Measurements from ENCODE around the gene NLGN2.

The NLGN2 gene

DNA sequence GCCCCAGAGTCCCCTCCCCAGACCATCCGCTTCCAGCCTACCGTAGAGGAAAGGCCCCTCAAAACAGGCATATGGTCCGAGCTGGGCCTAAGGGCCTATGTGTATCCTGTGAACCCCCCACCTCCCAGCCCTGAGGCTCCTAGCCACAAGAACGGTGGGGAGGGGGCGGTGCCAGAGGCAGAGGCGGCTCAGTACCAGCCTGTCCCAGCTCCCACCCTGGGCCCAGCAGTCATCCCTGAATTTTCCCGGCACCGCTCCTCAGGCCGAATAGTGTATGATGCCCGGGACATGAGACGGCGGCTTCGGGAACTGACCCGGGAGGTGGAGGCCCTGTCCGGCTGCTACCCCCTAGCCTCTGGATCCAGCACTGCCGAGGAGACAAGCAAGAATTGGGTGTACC lies 13.5 kb downstream of the NLGN2 start:
- Histone ChIP-seq H3K4me3 (ENCODE audit: low read length) (no peak overlapping the region), H3K9me3 (ENCODE audit: control insufficient read depth, low read length) (no peaks in the 10 kb centered on the region), H3K9ac (ENCODE audit: low read length) (no peak overlapping the region), H3K27me3 (ENCODE audit: control insufficient read depth, insufficient read depth, low read length) (peaks cover 8% of the 10 kb centered on the region), H3K4me1 (ENCODE audit: control insufficient read depth, insufficient read depth, low read length) (no peaks in the 10 kb centered on the region), H3K36me3 (ENCODE audit: control insufficient read depth, insufficient read depth, low read length) (no peaks in the 10 kb centered on the region)

- no peaks in the 10 kb centered on the region for H3K36me3 ChIP-seq (ENCODE audit: control insufficient read depth, insufficient read depth, low read length)
- no peak overlapping the region for H3K4me3 ChIP-seq (ENCODE audit: low read length)
- H3K4me1 ChIP-seq (ENCODE audit: control insufficient read depth, insufficient read depth, low read length) = no peaks in the 10 kb centered on the region
- peaks cover 5% of the 10 kb centered on the region for H3K27me3 ChIP-seq (ENCODE audit: control insufficient read depth, insufficient read depth, low read length)
- H3K9ac ChIP-seq (ENCODE audit: low read length) = no peak overlapping the region
- H3K9me3 ChIP-seq (ENCODE audit: control insufficient read depth, low read length) = no peaks in the 10 kb centered on the region
Measured at GRCh38 chr17:7423679-7424078, 16.0 kb downstream of the NLGN2 start.

DNA sequence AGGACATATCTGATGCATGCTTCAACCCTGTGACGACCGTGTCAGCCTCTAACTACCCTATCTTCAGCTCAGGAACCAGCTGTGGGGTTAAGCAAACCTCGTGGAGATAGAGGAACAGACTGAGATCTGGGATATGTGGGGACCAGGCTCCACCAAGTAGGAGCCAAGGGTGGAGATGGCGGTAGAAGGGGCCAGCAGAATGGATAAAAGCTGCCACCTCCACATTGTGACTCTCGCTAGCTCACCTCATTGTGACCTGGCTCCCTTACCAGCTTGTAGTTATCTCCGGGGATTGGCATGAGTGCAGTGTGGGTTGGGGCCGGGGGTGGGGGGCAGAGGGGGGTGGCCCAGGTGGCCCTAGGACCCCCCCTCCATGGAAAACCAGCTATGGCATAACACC lies 17.7 kb downstream of the NLGN2 start, which contains the start of gene SPEM2:
SPEM2 (plus strand) TSS at position 301 of the 400 bp plus-strand sequence; CDS start at position 374, 73 bp downstream.
- Histone ChIP-seq H3K4me3 (ENCODE audit: low read length) (no peak within 1 kb of the TSS), H3K36me3 (ENCODE audit: control insufficient read depth, insufficient read depth, low read length) (no peaks in the 10 kb centered on the region), H3K4me1 (ENCODE audit: control insufficient read depth, insufficient read depth, low read length) (no peaks in the 10 kb centered on the region), H3K9ac (ENCODE audit: low read length) (no peak within 1 kb of the TSS), H3K9me3 (ENCODE audit: control insufficient read depth, low read length) (no peaks in the 10 kb centered on the region), H3K27me3 (ENCODE audit: control insufficient read depth, insufficient read depth, low read length) (peaks cover 2% of the 10 kb centered on the region)

DNA sequence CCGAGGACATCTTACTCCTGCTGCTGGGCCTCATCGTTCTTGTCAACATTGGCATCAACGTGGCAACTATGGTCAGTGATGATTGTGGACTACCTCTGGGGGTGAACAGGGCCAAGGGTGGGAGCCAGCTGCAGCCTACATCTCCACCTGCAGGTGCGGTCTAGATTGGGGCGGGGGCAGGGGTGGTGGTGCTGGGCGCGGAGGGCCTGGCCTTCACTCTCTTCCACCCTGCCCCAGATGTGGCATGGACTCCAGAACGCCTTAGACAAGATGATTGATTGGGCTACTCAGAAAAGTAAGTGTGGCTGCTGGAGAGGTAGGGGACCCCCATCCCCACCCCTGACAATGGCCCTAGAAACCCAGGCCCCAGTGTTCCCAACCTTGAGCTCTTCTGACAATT lies 18.1 kb downstream of the NLGN2 start:
- Histone ChIP-seq H3K36me3 (ENCODE audit: control insufficient read depth, insufficient read depth, low read length) (no peaks in the 10 kb centered on the region), H3K4me1 (ENCODE audit: control insufficient read depth, insufficient read depth, low read length) (no peaks in the 10 kb centered on the region), H3K27me3 (ENCODE audit: control insufficient read depth, insufficient read depth, low read length) (peaks cover 4% of the 10 kb centered on the region), H3K9me3 (ENCODE audit: control insufficient read depth, low read length) (no peaks in the 10 kb centered on the region), H3K4me3 (ENCODE audit: low read length) (no peak overlapping the region), H3K9ac (ENCODE audit: low read length) (no peak overlapping the region)

GRCh38 chr17:7426203-7426863 lies 18.7 kb downstream of the NLGN2 start:
- Histone ChIP-seq H3K36me3 (ENCODE audit: control insufficient read depth, insufficient read depth, low read length) (no peaks in the 10 kb centered on the region), H3K9ac (ENCODE audit: low read length) (no peak overlapping the region), H3K4me3 (ENCODE audit: low read length) (no peak overlapping the region), H3K27me3 (ENCODE audit: control insufficient read depth, insufficient read depth, low read length) (peaks cover 4% of the 10 kb centered on the region), H3K9me3 (ENCODE audit: control insufficient read depth, low read length) (no peaks in the 10 kb centered on the region), H3K4me1 (ENCODE audit: control insufficient read depth, insufficient read depth, low read length) (no peaks in the 10 kb centered on the region)

GRCh38 chr17:7426896-7427489 lies 19.3 kb downstream of the NLGN2 start:
- H3K4me3 ChIP-seq (ENCODE audit: low read length) = no peak overlapping the region
- H3K9me3 ChIP-seq (ENCODE audit: control insufficient read depth, low read length) = no peaks in the 10 kb centered on the region
- peaks cover 4% of the 10 kb centered on the region for H3K27me3 ChIP-seq (ENCODE audit: control insufficient read depth, insufficient read depth, low read length)
- no peak overlapping the region for H3K9ac ChIP-seq (ENCODE audit: low read length)
- no peaks in the 10 kb centered on the region for H3K36me3 ChIP-seq (ENCODE audit: control insufficient read depth, insufficient read depth, low read length)
- H3K4me1 ChIP-seq (ENCODE audit: control insufficient read depth, insufficient read depth, low read length) = no peaks in the 10 kb centered on the region

- Histone ChIP-seq H3K4me1 (ENCODE audit: control insufficient read depth, insufficient read depth, low read length) (no peaks in the 10 kb centered on the region), H3K27me3 (ENCODE audit: control insufficient read depth, insufficient read depth, low read length) (peaks cover 4% of the 10 kb centered on the region), H3K9ac (ENCODE audit: low read length) (no peak overlapping the region), H3K4me3 (ENCODE audit: low read length) (no peak overlapping the region), H3K9me3 (ENCODE audit: control insufficient read depth, low read length) (no peaks in the 10 kb centered on the region), H3K36me3 (ENCODE audit: control insufficient read depth, insufficient read depth, low read length) (no peaks in the 10 kb centered on the region)
Measured at GRCh38 chr17:7427549-7427948, 19.9 kb downstream of the NLGN2 start.

GRCh38 chr17:7428557-7428956 lies 20.9 kb downstream of the NLGN2 start, which contains the start of gene SPEM3:
Gene SPEM3 (plus strand): TSS chr17:7428857. CDS start chr17:7428903, 46 bp downstream.
- Histone ChIP-seq H3K9me3 (ENCODE audit: control insufficient read depth, low read length) (no peaks in the 10 kb centered on the region), H3K9ac (ENCODE audit: low read length) (no peak within 1 kb of the TSS)

DNA sequence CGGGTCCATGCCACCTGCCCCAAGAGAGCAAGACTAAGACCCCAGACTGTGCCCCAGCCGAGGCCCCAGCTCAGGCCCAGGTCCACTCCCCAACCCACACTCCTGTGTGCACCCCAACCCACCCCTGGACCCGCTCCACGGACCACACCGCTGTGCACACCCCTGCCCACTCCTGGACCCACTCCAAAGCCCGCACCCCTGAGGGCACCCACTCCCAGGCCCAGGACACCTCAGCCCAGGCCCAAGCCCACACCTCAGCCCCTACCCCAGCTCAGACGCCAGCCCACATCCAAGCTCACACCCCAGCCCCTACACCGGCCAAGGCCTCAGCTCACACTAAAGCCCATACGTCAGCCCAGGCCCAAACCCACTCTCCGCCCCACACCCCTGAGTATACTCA lies 22.1 kb downstream of the NLGN2 start:
- Histone ChIP-seq H3K9me3 (ENCODE audit: control insufficient read depth, low read length) (no peaks in the 10 kb centered on the region), H3K4me3 (ENCODE audit: low read length) (no peak overlapping the region), H3K36me3 (ENCODE audit: control insufficient read depth, insufficient read depth, low read length) (no peaks in the 10 kb centered on the region), H3K4me1 (ENCODE audit: control insufficient read depth, insufficient read depth, low read length) (no peaks in the 10 kb centered on the region), H3K9ac (ENCODE audit: low read length) (no peak overlapping the region), H3K27me3 (ENCODE audit: control insufficient read depth, insufficient read depth, low read length) (peaks cover 4% of the 10 kb centered on the region)

More at GRCh38 chr17:7428557-7428956, 20.9 kb downstream of the NLGN2 start, which contains the start of gene SPEM3:
- Histone ChIP-seq H3K4me3 (ENCODE audit: low read length) (no peak within 1 kb of the TSS), H3K36me3 (ENCODE audit: control insufficient read depth, insufficient read depth, low read length) (no peaks in the 10 kb centered on the region), H3K4me1 (ENCODE audit: control insufficient read depth, insufficient read depth, low read length) (no peaks in the 10 kb centered on the region), H3K27me3 (ENCODE audit: control insufficient read depth, insufficient read depth, low read length) (peaks cover 4% of the 10 kb centered on the region)

- Histone ChIP-seq H3K9ac (ENCODE audit: low read length) (no peak overlapping the region), H3K4me1 (ENCODE audit: control insufficient read depth, insufficient read depth, low read length) (peaks cover 8% of the 10 kb centered on the region), H3K27me3 (ENCODE audit: control insufficient read depth, insufficient read depth, low read length) (peaks cover 14% of the 10 kb centered on the region), H3K9me3 (ENCODE audit: control insufficient read depth, low read length) (no peaks in the 10 kb centered on the region), H3K4me3 (ENCODE audit: low read length) (no peak overlapping the region), H3K36me3 (ENCODE audit: control insufficient read depth, insufficient read depth, low read length) (no peaks in the 10 kb centered on the region)
Measured at GRCh38 chr17:7431231-7431630, 23.6 kb downstream of the NLGN2 start.

GRCh38 chr17:7432296-7432695 lies 24.7 kb downstream of the NLGN2 start:
- H3K9me3 ChIP-seq (ENCODE audit: control insufficient read depth, low read length) = no peaks in the 10 kb centered on the region
- H3K4me3 ChIP-seq (ENCODE audit: low read length) = no peak overlapping the region

DNA sequence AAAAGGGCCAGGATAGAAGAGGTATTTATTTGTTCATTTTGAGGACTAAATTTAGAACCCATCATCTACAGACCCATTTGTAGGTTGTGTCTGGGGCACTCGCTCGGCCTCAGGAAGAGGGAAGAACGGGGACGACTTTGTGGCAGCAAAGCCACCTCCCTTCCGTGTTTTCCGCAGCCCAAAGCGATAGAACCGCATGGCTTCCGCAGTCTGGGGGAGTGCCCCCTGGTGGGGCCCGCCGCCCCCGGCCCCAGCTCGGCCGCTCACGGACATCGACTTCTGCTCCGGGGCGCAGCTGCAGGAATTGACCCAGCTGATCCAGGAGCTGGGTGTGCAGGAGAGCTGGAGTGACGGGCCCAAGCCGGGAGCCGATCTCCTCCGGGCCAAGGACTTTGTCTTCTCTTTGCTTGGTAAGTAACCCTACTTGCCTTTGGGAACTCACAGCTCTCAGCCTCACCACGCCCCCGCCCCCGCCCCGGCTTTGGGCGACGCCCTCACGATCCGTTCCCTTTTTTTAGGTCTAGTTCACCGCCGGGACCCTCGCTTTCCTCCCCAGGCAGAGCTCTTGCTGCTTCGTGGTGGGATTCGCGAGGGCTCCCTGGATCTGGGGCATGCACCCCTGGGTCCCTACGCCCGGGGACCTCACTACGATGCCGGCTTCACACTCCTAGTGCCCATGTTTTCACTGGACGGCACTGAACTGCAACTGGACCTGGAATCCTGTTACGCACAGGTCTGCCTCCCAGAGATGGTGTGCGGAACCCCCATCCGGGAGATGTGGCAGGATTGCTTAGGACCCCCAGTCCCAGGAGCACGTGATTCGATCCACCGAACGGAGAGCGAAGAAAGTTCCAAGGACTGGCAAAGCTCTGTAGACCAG lies 28.3 kb downstream of the NLGN2 start:
- Histone ChIP-seq H3K9me3 (ENCODE audit: control insufficient read depth, low read length) (no peaks in the 10 kb centered on the region), H3K36me3 (ENCODE audit: control insufficient read depth, insufficient read depth, low read length) (no peaks in the 10 kb centered on the region), H3K9ac (ENCODE audit: low read length) (peak overlapping the region; percentile 85), H3K27me3 (ENCODE audit: control insufficient read depth, insufficient read depth, low read length) (peaks cover 46% of the 10 kb centered on the region), H3K4me3 (ENCODE audit: low read length) (peak overlapping the region; percentile 72), H3K4me1 (ENCODE audit: control insufficient read depth, insufficient read depth, low read length) (peaks cover 40% of the 10 kb centered on the region)

More at GRCh38 chr17:7432296-7432695, 24.7 kb downstream of the NLGN2 start:
- peaks cover 15% of the 10 kb centered on the region for H3K27me3 ChIP-seq (ENCODE audit: control insufficient read depth, insufficient read depth, low read length)
- peaks cover 17% of the 10 kb centered on the region for H3K4me1 ChIP-seq (ENCODE audit: control insufficient read depth, insufficient read depth, low read length)
- H3K36me3 ChIP-seq (ENCODE audit: control insufficient read depth, insufficient read depth, low read length) = no peaks in the 10 kb centered on the region
- no peak overlapping the region for H3K9ac ChIP-seq (ENCODE audit: low read length)
